Common myeloid progenitor, CD34-positive (primary cell): Measurements from ENCODE around the gene TSPAN18.

Experiments used
- CTCF ChIA-PET: fragments of 350-600 bp; sonication (Branson Sonifier 250); formaldehyde crosslinking; loops from one replicate; lab custom pipeline; 2021; ENCODE audit warnings: antibody characterized with exemption; lab: Charles Lee
- POLR2A ChIA-PET: fragments of 350-600 bp; sonication (Branson Sonifier 250); formaldehyde crosslinking; loops from one replicate; lab custom pipeline; 2021; ENCODE audit warnings: antibody characterized with exemption; lab: Charles Lee
- DNase-seq, 3 donors: peaks; one replicate each; pipeline versions ENCODE4 v3.0.0 to v3.0.0-alpha.2; 2013
- H3K27ac ChIP-seq, 2 experiments: 1 replicate in 1 of 2; 2 replicates in 1 of 2; pipeline ENCODE4 v1.7.0; 2013; ENCODE audit warnings: inconsistent platforms in 2 of 2, low read length in 2 of 2, mild to moderate bottlenecking in 2 of 2, low read depth in 1 of 2, moderate library complexity in 1 of 2; ENCODE audit not compliant: severe bottlenecking in 2 of 2, insufficient read depth in 1 of 2, poor library complexity in 1 of 2
- H3K27me3 ChIP-seq, 5 experiments: replicated peaks in 2 of 5; 1 replicate in 3 of 5; 2 replicates in 2 of 5; pipeline versions ENCODE4 v1.6.1 to v1.7.0; 2013; ENCODE audit warnings: low read length in 4 of 5, mild to moderate bottlenecking in 2 of 5, moderate library complexity in 2 of 5, inconsistent platforms in 1 of 5; ENCODE audit not compliant: insufficient read depth in 5 of 5, control insufficient read depth in 4 of 5
- H3K36me3 ChIP-seq, 4 experiments: 1 replicate in 2 of 4; 2 replicates in 2 of 4; pipeline versions ENCODE4 v1.6.1 to v1.7.0; 2013; ENCODE audit warnings: low read length in 3 of 4, control low read depth in 1 of 4, mild to moderate bottlenecking in 1 of 4; ENCODE audit not compliant: control insufficient read depth in 4 of 4, insufficient read depth in 4 of 4
- H3K4me1 ChIP-seq, 4 experiments: 1 replicate in 3 of 4; 2 replicates in 1 of 4; pipeline versions ENCODE4 v1.6.1 to v1.7.1; 2013; ENCODE audit warnings: low read length in 3 of 4, mild to moderate bottlenecking in 3 of 4, control low read depth in 1 of 4, inconsistent platforms in 1 of 4, moderate library complexity in 1 of 4; ENCODE audit not compliant: control insufficient read depth in 4 of 4, insufficient read depth in 4 of 4; ENCODE audit errors: control extremely low read depth in 1 of 4
- H3K4me3 ChIP-seq, 7 experiments: 1 replicate in 4 of 7; 2 replicates in 3 of 7; pipeline versions ENCODE4 v1.5.1 to v1.7.0; 2013; ENCODE audit warnings: mild to moderate bottlenecking in 7 of 7, low read length in 6 of 7, moderate library complexity in 6 of 7, inconsistent platforms in 2 of 7, low read depth in 2 of 7, control low read depth in 1 of 7; ENCODE audit not compliant: insufficient read depth in 4 of 7, control insufficient read depth in 1 of 7; ENCODE audit errors: extremely low read depth in 1 of 7
- H3K9me3 ChIP-seq, 5 experiments: 1 replicate in 4 of 5; 2 replicates in 1 of 5; pipeline versions ENCODE4 v1.6.1 to v1.7.1; 2013; ENCODE audit warnings: low read length in 4 of 5, mild to moderate bottlenecking in 2 of 5, inconsistent platforms in 1 of 5, low read depth in 1 of 5, moderate library complexity in 1 of 5; ENCODE audit not compliant: control insufficient read depth in 4 of 5, insufficient read depth in 2 of 5; ENCODE audit errors: control extremely low read depth in 1 of 5
- WGBS: methylation state at CpG from one replicate; pipeline ENCODE4 v1.1.5; 2013; ENCODE audit not compliant: insufficient coverage; 5-methylcytosine and 5-hydroxymethylcytosine counted together

Gene TSPAN18

DNA sequence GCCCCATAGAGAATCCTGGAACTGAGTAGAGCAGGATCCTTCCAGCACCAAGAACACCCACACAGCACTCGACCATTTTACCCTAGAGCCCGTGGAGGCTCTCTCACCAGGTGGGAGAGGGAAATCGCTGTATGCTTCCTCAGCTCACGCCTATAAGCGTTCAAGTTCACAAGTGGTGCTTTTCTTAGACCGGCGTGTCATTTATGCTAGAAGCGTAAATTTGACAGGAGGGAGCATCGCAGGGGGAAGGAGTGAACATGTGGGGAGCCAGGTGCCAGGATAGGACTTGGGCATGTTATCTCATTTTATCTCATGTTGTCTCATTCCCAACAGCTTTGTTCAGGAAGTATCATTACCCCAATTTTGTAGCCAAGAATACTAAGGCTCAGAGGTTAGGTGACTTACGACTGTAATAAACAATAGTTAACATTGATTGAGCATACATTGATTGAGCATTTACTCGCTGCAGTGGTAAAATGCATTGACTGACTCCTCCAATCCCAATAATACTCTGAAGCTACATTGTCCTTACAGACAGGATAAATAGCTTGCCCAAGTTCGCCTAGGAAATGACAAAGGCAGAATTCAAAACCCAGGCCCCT lies 243.0 kb downstream of the TSPAN18 start:
- no peaks in the 10 kb centered on the region for H3K9me3 ChIP-seq
- no peaks in the 10 kb centered on the region for H3K36me3 ChIP-seq
- no peak overlapping the region for H3K4me3 ChIP-seq
- POLR2A ChIA-PET, result no interaction called here
- H3K27ac ChIP-seq, result no peak overlapping the region
- WGBS, result 93% methylated on average over 9 of the region's 12 CpGs
- CTCF ChIA-PET, result interaction anchor here (1.2 to 1.9 kb wide), 3 partner anchors 10 to 134 kb away, joined by 3 to 8 read pairs (median 5); no protein-coding TSS in a partner anchor
- H3K27me3 ChIP-seq, result no peaks in the 10 kb centered on the region
- peaks cover 0 to 12% (median 2%) of the 10 kb centered on the region in 4 experiments for H3K4me1 ChIP-seq
- no peak for DNase-seq

DNA sequence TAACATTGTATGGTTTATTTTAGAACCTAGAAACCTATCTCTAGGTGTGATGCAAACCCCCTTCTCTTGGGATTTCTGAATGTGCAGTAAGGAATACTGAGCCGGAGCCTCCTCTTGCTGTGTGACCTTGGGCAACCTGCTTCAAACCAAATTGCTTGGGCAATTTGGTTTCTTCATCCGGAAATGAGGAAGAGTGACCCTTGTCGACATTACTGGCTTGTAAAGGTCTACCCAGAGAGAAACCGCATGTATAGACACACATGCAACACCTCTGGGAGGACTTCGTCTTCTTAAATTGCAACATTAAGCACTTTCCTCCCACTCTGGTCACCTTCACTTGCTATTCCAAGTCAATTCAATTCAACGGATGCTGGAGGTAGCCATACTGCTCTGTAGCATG lies 243.5 kb downstream of the TSPAN18 start:
- ChIA-PET POLR2A (no interaction called here), CTCF (no interaction called here)

DNA sequence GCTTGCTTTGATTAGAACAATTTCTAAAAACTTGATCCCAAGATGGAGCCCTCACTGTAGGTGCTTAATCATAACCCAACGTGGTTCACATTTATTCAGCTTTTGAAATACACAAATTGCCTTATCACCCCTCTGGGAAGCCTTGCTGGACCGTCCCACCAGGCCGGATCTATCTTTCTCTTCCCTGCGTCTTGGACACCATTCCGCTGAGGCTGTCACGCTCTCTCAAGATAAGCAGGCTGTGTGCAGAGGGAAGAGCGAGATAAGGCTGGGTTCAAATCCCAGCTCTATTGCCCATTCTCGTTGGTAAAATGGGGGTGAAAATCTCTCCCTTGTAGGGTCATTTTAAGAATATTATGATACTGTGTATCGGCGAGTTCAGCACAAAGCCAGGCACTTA lies 244.4 kb downstream of the TSPAN18 start:
- no peaks in the 10 kb centered on the region for H3K27me3 ChIP-seq
- H3K4me3 ChIP-seq, result no peak overlapping the region
- DNase-seq, result no peak
- H3K27ac ChIP-seq, result no peak overlapping the region
- ChIA-PET CTCF (interaction anchor here (1.0 to 1.4 kb wide), 2 partner anchors 8 to 10 kb away, joined by 3 read pairs; no protein-coding TSS in a partner anchor), POLR2A (interaction anchor here (0.6 kb wide), 1 partner anchor 24 kb away, joined by 6 read pairs; no protein-coding TSS in a partner anchor)
- 95% methylated on average over 10 of the region's 10 CpGs for WGBS
- no peaks in the 10 kb centered on the region for H3K9me3 ChIP-seq
- H3K36me3 ChIP-seq, result no peaks in the 10 kb centered on the region
- H3K4me1 ChIP-seq, result peaks cover 0 to 12% (median 2%) of the 10 kb centered on the region in 4 experiments

More for the DNA sequence above, 243.5 kb downstream of the TSPAN18 start:
- no peaks in the 10 kb centered on the region for H3K27me3 ChIP-seq
- no peak overlapping the region for H3K27ac ChIP-seq
- no peak overlapping the region for H3K4me3 ChIP-seq
- DNase-seq, result no peak
- H3K36me3 ChIP-seq, result no peaks in the 10 kb centered on the region
- peaks cover 0 to 12% (median 2%) of the 10 kb centered on the region in 4 experiments for H3K4me1 ChIP-seq
- no peaks in the 10 kb centered on the region for H3K9me3 ChIP-seq
- 93% methylated on average over 6 of the region's 6 CpGs for WGBS

DNA sequence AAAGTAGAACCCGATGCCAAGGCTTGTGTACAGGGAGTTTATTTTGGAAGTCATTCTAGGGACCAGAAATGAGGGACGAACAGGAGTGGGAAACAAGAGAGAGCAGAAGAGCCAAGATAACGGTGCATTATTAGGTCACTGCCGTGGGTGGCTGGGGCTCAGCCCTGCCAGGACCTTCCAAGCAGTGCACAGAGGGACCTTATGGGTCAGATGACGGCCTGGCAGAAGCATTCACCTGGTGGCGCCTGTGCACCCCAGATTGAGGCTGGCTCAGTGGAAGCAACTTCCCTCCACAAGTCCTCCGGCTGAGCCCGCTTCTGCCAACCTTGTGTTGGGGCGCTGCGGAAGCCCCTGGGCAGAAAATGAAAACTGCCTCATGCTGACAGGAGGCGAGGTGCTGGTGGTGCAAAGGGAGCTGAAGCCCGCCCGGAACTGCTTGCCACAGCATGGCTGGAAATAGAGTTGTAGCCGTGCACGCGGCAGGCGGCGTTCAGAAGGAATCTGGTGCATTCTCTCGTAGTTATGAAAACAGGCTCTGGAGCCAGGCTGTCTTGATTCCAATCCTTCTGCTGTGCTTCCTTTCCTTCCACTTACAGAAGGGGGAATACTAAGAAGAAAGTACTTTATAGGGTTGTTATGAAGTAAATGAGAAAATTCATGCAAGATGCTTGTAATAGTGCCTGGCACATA lies 246.1 kb downstream of the TSPAN18 start:
- DNase-seq, result no peak
- Histone ChIP-seq H3K9me3 (no peaks in the 10 kb centered on the region), H3K27ac (no peak overlapping the region), H3K4me1 (peaks cover 5 to 22% (median 8%) of the 10 kb centered on the region in 4 experiments), H3K27me3 (no peaks in the 10 kb centered on the region), H3K36me3 (no peaks in the 10 kb centered on the region), H3K4me3 (no peak overlapping the region)
- ChIA-PET POLR2A (no interaction called here), CTCF (interaction anchor here (0.9 kb wide), 1 partner anchor 18 kb away, joined by 3 read pairs; no protein-coding TSS in a partner anchor)
- WGBS, result 93% methylated on average over 18 of the region's 19 CpGs

DNA sequence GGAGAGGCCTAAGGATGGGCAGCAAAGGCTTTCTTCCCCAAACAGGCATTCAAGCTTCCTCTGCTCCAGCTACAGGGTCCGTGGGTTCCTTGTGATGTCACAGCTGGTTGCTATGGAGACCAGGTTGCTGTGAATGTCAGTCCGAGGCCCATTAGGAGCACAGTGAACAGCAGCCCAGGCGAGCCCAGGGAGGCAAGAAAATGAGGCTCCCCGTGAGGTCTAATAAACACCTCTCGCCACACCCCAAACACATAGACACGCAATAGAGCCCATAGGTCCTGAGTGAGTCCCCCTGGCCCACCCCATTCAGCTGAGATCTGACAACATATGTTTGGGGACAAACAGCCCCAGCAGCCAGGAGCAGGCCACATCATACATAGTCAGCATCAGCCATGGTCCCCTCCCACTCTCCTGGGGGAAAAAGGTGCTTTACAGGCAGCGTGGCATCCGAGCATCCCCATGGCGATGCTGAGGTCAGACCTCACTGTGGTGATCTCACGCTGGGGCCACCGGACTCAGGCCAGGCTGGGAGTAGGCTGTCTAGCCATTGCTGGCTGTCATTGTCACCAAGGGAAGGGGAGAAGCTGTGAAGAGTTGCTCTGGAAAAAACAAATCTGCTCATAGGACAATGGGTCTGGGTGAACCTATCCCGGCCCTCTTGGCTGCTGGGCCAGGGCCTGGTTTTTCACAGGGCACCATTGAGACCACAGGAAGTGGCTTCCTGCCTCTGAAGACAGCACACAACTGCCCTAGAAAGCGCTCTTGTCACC lies 247.1 kb downstream of the TSPAN18 start:
- ChIA-PET CTCF (interaction anchor here (0.7 to 1.8 kb wide), 3 partner anchors 14 to 36 kb away, joined by 3 to 4 read pairs (median 3); no protein-coding TSS in a partner anchor), POLR2A (no interaction called here)
- Histone ChIP-seq H3K4me1 (peaks cover 7 to 31% (median 17%) of the 10 kb centered on the region in 4 experiments), H3K4me3 (no peak overlapping the region), H3K27ac (no peak overlapping the region), H3K27me3 (no peaks in the 10 kb centered on the region), H3K9me3 (no peaks in the 10 kb centered on the region), H3K36me3 (no peaks in the 10 kb centered on the region)
- 80% methylated on average over 11 of the region's 13 CpGs for WGBS
- DNase-seq, result no peak

DNA sequence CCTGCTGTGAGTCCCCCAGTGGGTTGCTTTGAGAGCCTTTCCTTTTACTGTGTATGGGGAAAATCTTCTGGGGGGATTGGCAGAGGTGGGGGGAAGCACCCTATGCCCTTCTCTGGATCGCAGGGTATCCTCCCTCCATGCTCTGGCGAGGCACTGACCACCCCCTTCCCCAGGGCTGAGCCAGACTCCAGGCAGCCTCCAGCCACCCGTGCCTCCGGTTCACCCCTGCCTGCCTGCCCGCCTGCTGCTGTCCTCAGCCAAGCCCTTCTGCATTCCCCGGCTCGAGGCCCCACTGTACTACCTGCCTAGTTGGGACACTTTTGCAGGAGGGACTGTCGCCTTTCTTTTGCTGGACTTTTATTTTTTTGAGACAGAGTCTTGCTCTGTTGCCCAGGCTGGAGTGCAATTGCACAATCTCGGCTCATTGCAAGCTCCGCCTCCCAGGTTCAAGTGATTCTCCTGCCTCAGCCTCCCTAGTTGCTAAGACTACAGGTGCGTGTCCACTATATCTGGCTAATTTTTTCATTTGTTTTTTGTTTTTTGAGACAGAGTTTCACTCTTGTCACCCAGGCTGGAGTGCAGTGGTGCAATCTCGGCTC lies 247.7 kb downstream of the TSPAN18 start:
- no peak for DNase-seq
- no peaks in the 10 kb centered on the region for H3K9me3 ChIP-seq
- no peak overlapping the region for H3K4me3 ChIP-seq
- ChIA-PET POLR2A (no interaction called here), CTCF (interaction anchor here (1.3 to 1.8 kb wide), 2 partner anchors 26 to 37 kb away, joined by 3 to 4 read pairs; no protein-coding TSS in a partner anchor)
- H3K27me3 ChIP-seq, result no peaks in the 10 kb centered on the region
- 95% methylated on average over 11 of the region's 12 CpGs for WGBS
- peaks cover 7 to 37% (median 24%) of the 10 kb centered on the region in 4 experiments for H3K4me1 ChIP-seq
- no peaks in the 10 kb centered on the region for H3K36me3 ChIP-seq
- no peak overlapping the region for H3K27ac ChIP-seq
